Activated naive CD4-positive, alpha-beta T cell treated with anti-CD3 and anti-CD28 coated beads, Interleukin-2, amount 50 U/mL, for 24 hours (primary cell): ENCODE results near the gene DSP.

Experiments
- H3K27ac Mint-ChIP-seq: one replicate; pipeline ENCODE4 v1.8.0; 2021; ENCODE audit warnings: mild to moderate bottlenecking, mixed read lengths
- H3K27me3 Mint-ChIP-seq: one replicate; pipeline ENCODE4 v1.8.0; 2021; ENCODE audit warnings: mixed read lengths
- H3K36me3 Mint-ChIP-seq: one replicate; pipeline ENCODE4 v1.8.0; 2021; ENCODE audit warnings: mixed read lengths
- H3K4me1 Mint-ChIP-seq: one replicate; pipeline ENCODE4 v1.8.0; 2021; ENCODE audit warnings: mixed read lengths
- H3K4me3 Mint-ChIP-seq: one replicate; pipeline ENCODE4 v1.8.0; 2021; ENCODE audit warnings: mild to moderate bottlenecking, mixed read lengths
- H3K9me3 Mint-ChIP-seq: one replicate; pipeline ENCODE4 v1.8.0; 2021; ENCODE audit warnings: mixed read lengths

The DSP gene

GRCh38 chr6:7630792-7631191, 89.3 kb downstream of the DSP start:
- Mint-ChIP-seq H3K9me3 (no peaks in the 10 kb centered on the region), H3K4me1 (no peaks in the 10 kb centered on the region), H3K36me3 (no peaks in the 10 kb centered on the region), H3K27me3 (peaks cover 2% of the 10 kb centered on the region), H3K4me3 (no peak overlapping the region), H3K27ac (no peak overlapping the region)

GRCh38 chr6:7631466-7631865, 90.0 kb downstream of the DSP start:
- H3K4me3 Mint-ChIP-seq: no peak overlapping the region
- peaks cover 4% of the 10 kb centered on the region for H3K27me3 Mint-ChIP-seq
- H3K4me1 Mint-ChIP-seq: no peaks in the 10 kb centered on the region
- H3K27ac Mint-ChIP-seq: no peak overlapping the region
- no peaks in the 10 kb centered on the region for H3K9me3 Mint-ChIP-seq
- H3K36me3 Mint-ChIP-seq: no peaks in the 10 kb centered on the region

- Mint-ChIP-seq H3K9me3 (no peaks in the 10 kb centered on the region), H3K27ac (no peak overlapping the region), H3K36me3 (no peaks in the 10 kb centered on the region), H3K4me3 (no peak overlapping the region), H3K4me1 (no peaks in the 10 kb centered on the region), H3K27me3 (peaks cover 2% of the 10 kb centered on the region)
These were observed 91.2 kb downstream of the DSP start for GRCh38 chr6:7632501-7633290.

- Mint-ChIP-seq H3K4me3 (no peak overlapping the region), H3K36me3 (no peaks in the 10 kb centered on the region), H3K27ac (no peak overlapping the region), H3K9me3 (no peaks in the 10 kb centered on the region), H3K27me3 (peaks cover 2% of the 10 kb centered on the region), H3K4me1 (no peaks in the 10 kb centered on the region)
These were observed 91.9 kb downstream of the DSP start for GRCh38 chr6:7633361-7633760.

GRCh38 chr6:7636151-7636550, 94.7 kb downstream of the DSP start:
- Mint-ChIP-seq H3K4me1 (no peaks in the 10 kb centered on the region), H3K27me3 (peaks cover 2% of the 10 kb centered on the region), H3K9me3 (no peaks in the 10 kb centered on the region), H3K27ac (no peak overlapping the region), H3K4me3 (no peak overlapping the region), H3K36me3 (no peaks in the 10 kb centered on the region)
